ENCODE data around the gene EDN1. TPM values are rescaled to one million over a fixed set of nuclear protein-coding genes. Genes with fewer than 3 reads are reported as not detected.

The EDN1 gene
- total RNA-seq (2022; extraction: Qiagen RNA extraction), result 42.0 to 52.8 TPM (median 43.7 TPM) in 5 replicates

DNA sequence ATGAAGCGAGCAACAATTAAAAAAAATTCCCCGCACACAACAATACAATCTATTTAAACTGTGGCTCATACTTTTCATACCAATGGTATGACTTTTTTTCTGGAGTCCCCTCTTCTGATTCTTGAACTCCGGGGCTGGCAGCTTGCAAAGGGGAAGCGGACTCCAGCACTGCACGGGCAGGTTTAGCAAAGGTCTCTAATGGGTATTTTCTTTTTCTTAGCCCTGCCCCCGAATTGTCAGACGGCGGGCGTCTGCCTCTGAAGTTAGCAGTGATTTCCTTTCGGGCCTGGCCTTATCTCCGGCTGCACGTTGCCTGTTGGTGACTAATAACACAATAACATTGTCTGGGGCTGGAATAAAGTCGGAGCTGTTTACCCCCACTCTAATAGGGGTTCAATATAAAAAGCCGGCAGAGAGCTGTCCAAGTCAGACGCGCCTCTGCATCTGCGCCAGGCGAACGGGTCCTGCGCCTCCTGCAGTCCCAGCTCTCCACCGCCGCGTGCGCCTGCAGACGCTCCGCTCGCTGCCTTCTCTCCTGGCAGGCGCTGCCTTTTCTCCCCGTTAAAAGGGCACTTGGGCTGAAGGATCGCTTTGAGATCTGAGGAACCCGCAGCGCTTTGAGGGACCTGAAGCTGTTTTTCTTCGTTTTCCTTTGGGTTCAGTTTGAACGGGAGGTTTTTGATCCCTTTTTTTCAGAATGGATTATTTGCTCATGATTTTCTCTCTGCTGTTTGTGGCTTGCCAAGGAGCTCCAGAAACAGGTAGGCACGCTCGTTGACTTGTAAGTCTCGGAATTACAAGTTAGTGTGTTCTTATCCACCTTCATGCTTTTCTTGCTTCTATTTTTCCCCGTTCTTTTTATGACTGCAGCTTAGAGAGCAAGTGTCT, at the start of gene EDN1:
Gene EDN1 (plus strand): TSS at position 429 of the 888 bp plus-strand sequence. CDS start 269 bp downstream, at position 698.

